H1 (cell line): ENCODE results near the gene SLC30A7.
"Not testable (repeated sequence)": the region's sequence is repeated elsewhere in the genome, so short reads cannot be mapped to it uniquely, and the experiment has no call there.

Experiments used
- ATF2 ChIP-seq: IDR thresholded peaks from 2 replicates; pipeline ENCODE4 v1.6.1; 2012; ENCODE audit warnings: low read length, inconsistent platforms
- BACH1 ChIP-seq: IDR thresholded peaks from 2 replicates; pipeline ENCODE4 v1.6.1; 2012; ENCODE audit warnings: low read length, improper control_type of control experiment
- CTCF ChIP-seq, 3 experiments: IDR thresholded peaks; 1 replicate in 2 of 3; 2 replicates in 1 of 3; pipeline versions ENCODE4 v1.5.1 to v1.6.1; 2011; ENCODE audit warnings: low read length in 3 of 3, mild to moderate bottlenecking in 3 of 3, inconsistent platforms in 2 of 3, low read depth in 1 of 3, moderate library complexity in 1 of 3; ENCODE audit not compliant: insufficient read depth in 1 of 3; ENCODE audit errors: control extremely low read depth in 1 of 3
- GABPA ChIP-seq: IDR thresholded peaks from 2 replicates; pipeline ENCODE4 v1.6.1; 2011; ENCODE audit warnings: mild to moderate bottlenecking, low read length, moderate library complexity, borderline replicate concordance; ENCODE audit not compliant: insufficient read depth
- JUND ChIP-seq: IDR thresholded peaks from 2 replicates; pipeline ENCODE4 v1.6.1; 2011; ENCODE audit warnings: mild to moderate bottlenecking, improper control_type of control experiment, low read length
- SP1 ChIP-seq: IDR thresholded peaks from 2 replicates; pipeline ENCODE4 v1.6.1; 2011; ENCODE audit warnings: low read depth, low read length
- TAF1 ChIP-seq: IDR thresholded peaks from 2 replicates; pipeline ENCODE4 v1.6.1; 2011; ENCODE audit warnings: mild to moderate bottlenecking, low read depth, low read length
- YY1 ChIP-seq: IDR thresholded peaks from 2 replicates; pipeline ENCODE4 v1.6.1; 2011; ENCODE audit warnings: low read depth, mild to moderate bottlenecking, low read length
- ZNF274 ChIP-seq: IDR thresholded peaks from 2 replicates; pipeline ENCODE4 v1.7.0; 2012; ENCODE audit warnings: low read length, borderline replicate concordance; ENCODE audit errors: extremely low read depth

GRCh38 chr1:100889007-100889406 lies 6.9 kb upstream of the SLC30A7 start:
- not testable (repeated sequence) for TF ChIP-seq GABPA; ZNF274; CTCF (IDR thresholded peaks at IDR 0.05; ENCODE audit: control extremely low read depth in 1 of 3, insufficient read depth in 1 of 3, low read depth in 1 of 3, low read length in 3 of 3); BACH1; JUND; ATF2; YY1; TAF1; SP1
